ENCODE results near the gene PRKCB. TPM values are rescaled to one million over a fixed set of nuclear protein-coding genes. Genes with fewer than 3 reads are reported as not detected.

PRKCB gene
- total RNA-seq, 2 donors from 2014 or later, result 4.1 to 4.7 TPM

- ATAC-seq (peak; percentile 47 to 48), DNase-seq (no peak)
- intact Hi-C loops (cut with DNase I), result no loop called here
Measured at GRCh38 chr16:23952128-23952970, 116.6 kb downstream of the PRKCB start.

GRCh38 chr16:23952971-23953300 is 117.2 kb downstream of the PRKCB start:
- DNase-seq, result no peak
- intact Hi-C loops (cut with DNase I), result no loop called here
- no peak for ATAC-seq

GRCh38 chr16:23953476-23953875 is 117.7 kb downstream of the PRKCB start:
- intact Hi-C loops (cut with DNase I), result no loop called here
- DNase-seq (no peak), ATAC-seq (no peak)

- ATAC-seq (no peak), DNase-seq (no peak)
- intact Hi-C loops (cut with DNase I), result no loop called here
Measured at GRCh38 chr16:23955088-23955487, 119.3 kb downstream of the PRKCB start.

- no peak for DNase-seq
- intact Hi-C loops (cut with DNase I), result no loop called here
- no peak for ATAC-seq
Measured at GRCh38 chr16:23957287-23957686, 121.5 kb downstream of the PRKCB start.

GRCh38 chr16:23959072-23959751 is 123.4 kb downstream of the PRKCB start:
- intact Hi-C loops (cut with DNase I), result no loop called here
- DNase-seq (peak; percentile 22), ATAC-seq (peak in 1 of 2 donors; percentile 72)

GRCh38 chr16:23959752-23960072 is 123.9 kb downstream of the PRKCB start:
- intact Hi-C loops (cut with DNase I), result no loop called here
- DNase-seq, result no peak
- no peak for ATAC-seq

GRCh38 chr16:23960081-23960885 is 124.5 kb downstream of the PRKCB start:
- DNase-seq (no peak), ATAC-seq (no peak)
- intact Hi-C loops (cut with DNase I), result no loop called here

- ATAC-seq (no peak), DNase-seq (no peak)
Measured at GRCh38 chr16:23962001-23962400, 126.2 kb downstream of the PRKCB start.

GRCh38 chr16:23964136-23964535 is 128.4 kb downstream of the PRKCB start:
- ATAC-seq, result no peak
- intact Hi-C loops (cut with DNase I), result no loop called here

More at GRCh38 chr16:23962001-23962400, 126.2 kb downstream of the PRKCB start:
- intact Hi-C loops (cut with DNase I), result no loop called here

GRCh38 chr16:23965137-23965733 is 129.5 kb downstream of the PRKCB start:
- ATAC-seq, result no peak
- intact Hi-C loops (cut with DNase I), result no loop called here
- no peak for DNase-seq

More at GRCh38 chr16:23964136-23964535, 128.4 kb downstream of the PRKCB start:
- DNase-seq, result no peak

GRCh38 chr16:23966597-23967394 is 131.0 kb downstream of the PRKCB start:
- intact Hi-C loops (cut with DNase I), result no loop called here
- no peak for ATAC-seq
- no peak for DNase-seq

GRCh38 chr16:23967775-23968174 is 132.0 kb downstream of the PRKCB start:
- intact Hi-C loops (cut with DNase I), result no loop called here
- DNase-seq, result no peak
- ATAC-seq, result no peak

- ATAC-seq, result no peak
- DNase-seq, result no peak
- intact Hi-C loops (cut with DNase I), result no loop called here
Measured at GRCh38 chr16:23968176-23968575, 132.4 kb downstream of the PRKCB start.

GRCh38 chr16:23969468-23970297 is 133.9 kb downstream of the PRKCB start:
- no peak for ATAC-seq
- no peak for DNase-seq
- intact Hi-C loops (cut with DNase I), result no loop called here

GRCh38 chr16:23974223-23974622 is 138.4 kb downstream of the PRKCB start:
- no peak for ATAC-seq
- no peak for DNase-seq
- intact Hi-C loops (cut with DNase I), result no loop called here

GRCh38 chr16:23975293-23975692 is 139.5 kb downstream of the PRKCB start:
- intact Hi-C loops (cut with DNase I), result no loop called here
- no peak for DNase-seq
- ATAC-seq, result no peak

- DNase-seq (no peak), ATAC-seq (no peak)
- intact Hi-C loops (cut with DNase I), result no loop called here
Measured at GRCh38 chr16:23976091-23976490, 140.3 kb downstream of the PRKCB start.
